ENCODE results near the gene SENP2.

Gene SENP2

GRCh38 chr3:185647880-185648210 lies 61.8 kb downstream of the SENP2 start:
- no peak for TF ChIP-seq CEBPB (IDR thresholded peaks at IDR 0.05)
- TF ChIP-seq USF1 (IDR thresholded peaks at IDR 0.05): no peak
- no peak for TF ChIP-seq TEAD4 (IDR thresholded peaks at IDR 0.05)
- TF ChIP-seq TCF12 (IDR thresholded peaks at IDR 0.05; ENCODE audit: low read depth): no peak
- no peak for TF ChIP-seq ZBTB7A (IDR thresholded peaks at IDR 0.05; ENCODE audit: low read depth)
- TF ChIP-seq TAF1 (IDR thresholded peaks at IDR 0.05; ENCODE audit: low read depth): no peak
- no peak for TF ChIP-seq NFIC (IDR thresholded peaks at IDR 0.05)

GRCh38 chr3:185648396-185648795 lies 62.3 kb downstream of the SENP2 start:
- TF ChIP-seq ZBTB7A (IDR thresholded peaks at IDR 0.05; ENCODE audit: low read depth): no peak
- TF ChIP-seq CREB1 (IDR thresholded peaks at IDR 0.05; ENCODE audit: low read depth): no peak
- no peak for TF ChIP-seq RAD21 (IDR thresholded peaks at IDR 0.05; ENCODE audit: low read depth)
- TF ChIP-seq REST (IDR thresholded peaks at IDR 0.05; ENCODE audit: low read depth): no peak
- no peak for TF ChIP-seq MAX (IDR thresholded peaks at IDR 0.05)
- no peak for TF ChIP-seq TAF1 (IDR thresholded peaks at IDR 0.05; ENCODE audit: low read depth)
- TF ChIP-seq FOXM1 (IDR thresholded peaks at IDR 0.05; ENCODE audit: borderline replicate concordance, low read depth): no peak
- TF ChIP-seq CEBPB (IDR thresholded peaks at IDR 0.05): no peak
- TF ChIP-seq USF1 (IDR thresholded peaks at IDR 0.05): no peak
- TF ChIP-seq NFIC (IDR thresholded peaks at IDR 0.05): no peak
- TF ChIP-seq EGR1 (IDR thresholded peaks at IDR 0.05): no peak
- TF ChIP-seq TEAD4 (IDR thresholded peaks at IDR 0.05): no peak
- TF ChIP-seq YY1 (IDR thresholded peaks at IDR 0.05; ENCODE audit: low read depth): no peak
- no peak for TF ChIP-seq EP300 (IDR thresholded peaks at IDR 0.05; ENCODE audit: borderline replicate concordance)
- TF ChIP-seq TCF12 (IDR thresholded peaks at IDR 0.05; ENCODE audit: low read depth): no peak

- no peak for TF ChIP-seq CREB1 (IDR thresholded peaks at IDR 0.05; ENCODE audit: low read depth)
- TF ChIP-seq TCF12 (IDR thresholded peaks at IDR 0.05; ENCODE audit: low read depth): no peak
- no peak for TF ChIP-seq FOXM1 (IDR thresholded peaks at IDR 0.05; ENCODE audit: borderline replicate concordance, low read depth)
- TF ChIP-seq TAF1 (IDR thresholded peaks at IDR 0.05; ENCODE audit: low read depth): no peak
- TF ChIP-seq EGR1 (IDR thresholded peaks at IDR 0.05): no peak
- TF ChIP-seq RAD21 (IDR thresholded peaks at IDR 0.05; ENCODE audit: low read depth): no peak
- TF ChIP-seq YY1 (IDR thresholded peaks at IDR 0.05; ENCODE audit: low read depth): no peak
- no peak for TF ChIP-seq MAX (IDR thresholded peaks at IDR 0.05)
- TF ChIP-seq USF1 (IDR thresholded peaks at IDR 0.05): no peak
- no peak for TF ChIP-seq CEBPB (IDR thresholded peaks at IDR 0.05)
- TF ChIP-seq TEAD4 (IDR thresholded peaks at IDR 0.05): no peak
- no peak for TF ChIP-seq NFIC (IDR thresholded peaks at IDR 0.05)
- no peak for TF ChIP-seq ZBTB7A (IDR thresholded peaks at IDR 0.05; ENCODE audit: low read depth)
- TF ChIP-seq EP300 (IDR thresholded peaks at IDR 0.05; ENCODE audit: borderline replicate concordance): no peak
- TF ChIP-seq REST (IDR thresholded peaks at IDR 0.05; ENCODE audit: low read depth): no peak
These were observed 63.3 kb downstream of the SENP2 start for GRCh38 chr3:185649414-185649813.

- TF ChIP-seq YY1 (IDR thresholded peaks at IDR 0.05; ENCODE audit: low read depth): no peak
- no peak for TF ChIP-seq TCF12 (IDR thresholded peaks at IDR 0.05; ENCODE audit: low read depth)
- TF ChIP-seq ZBTB7A (IDR thresholded peaks at IDR 0.05; ENCODE audit: low read depth): no peak
- TF ChIP-seq MAX (IDR thresholded peaks at IDR 0.05): no peak
- no peak for TF ChIP-seq TEAD4 (IDR thresholded peaks at IDR 0.05)
- TF ChIP-seq TAF1 (IDR thresholded peaks at IDR 0.05; ENCODE audit: low read depth): no peak
- TF ChIP-seq CREB1 (IDR thresholded peaks at IDR 0.05; ENCODE audit: low read depth): no peak
- no peak for TF ChIP-seq RAD21 (IDR thresholded peaks at IDR 0.05; ENCODE audit: low read depth)
- TF ChIP-seq NFIC (IDR thresholded peaks at IDR 0.05): no peak
- TF ChIP-seq EGR1 (IDR thresholded peaks at IDR 0.05): no peak
- TF ChIP-seq USF1 (IDR thresholded peaks at IDR 0.05): no peak
- no peak for TF ChIP-seq REST (IDR thresholded peaks at IDR 0.05; ENCODE audit: low read depth)
These were observed 65.9 kb downstream of the SENP2 start for GRCh38 chr3:185651971-185652370.

Data from Ishikawa (cell line).